BLaER1 treated with 17β-estradiol and CSF1 and Interleukin-3, amounts not matched to agents 10 nM and 100 nM (cell line): ENCODE results near the gene NAA60.
"Not testable (repeated sequence)": the region's sequence is repeated elsewhere in the genome, so short reads cannot be mapped to it uniquely, and the experiment has no call there.

Source experiments
- H3K27ac ChIP-seq, 11 experiments: shearing (Covaris generic); formaldehyde crosslinking; 2 replicates each; pipeline ENCODE4 v1.8.1; 2022
- H3K27me3 ChIP-seq, 11 experiments: shearing (Covaris generic); formaldehyde crosslinking; 2 replicates each; pipeline ENCODE4 v1.8.1; 2022
- H3K36me3 ChIP-seq, 11 experiments: shearing (Covaris generic); formaldehyde crosslinking; 2 replicates each; pipeline ENCODE4 v1.8.1; 2022
- H3K4me1 ChIP-seq, 10 experiments: shearing (Covaris generic); formaldehyde crosslinking; 2 replicates each; pipeline ENCODE4 v1.8.1; 2022
- H3K4me2 ChIP-seq, 11 experiments: shearing (Covaris generic); formaldehyde crosslinking; 2 replicates each; pipeline ENCODE4 v1.8.1; 2022
- H3K4me3 ChIP-seq, 10 experiments: shearing (Covaris generic); formaldehyde crosslinking; 2 replicates each; pipeline ENCODE4 v1.8.1; 2022
- H3K9ac ChIP-seq, 11 experiments: shearing (Covaris generic); formaldehyde crosslinking; 2 replicates each; pipeline ENCODE4 v1.8.1; 2022
- H3K9me3 ChIP-seq, 11 experiments: shearing (Covaris generic); formaldehyde crosslinking; replicated peaks in 1 of 11; 2 replicates each; pipeline ENCODE4 v1.8.1; 2022
- H4K20me1 ChIP-seq, 11 experiments: shearing (Covaris generic); formaldehyde crosslinking; 2 replicates each; pipeline ENCODE4 v1.8.1; 2022
- Cebpa-rat ChIP-seq, 11 experiments: shearing (Covaris generic); IDR thresholded peaks; 2 replicates each; pipeline ENCODE4 v1.8.1; 2022

Gene NAA60

GRCh38 chr16:3519581-3519980 lies 76.1 kb downstream of the NAA60 start:
- H3K4me3 ChIP-seq, result no peak overlapping the region
- H3K9ac ChIP-seq, result no peak overlapping the region
- peaks cover 60 to 98% (median 80%) of the 10 kb centered on the region in 11 experiments for H3K36me3 ChIP-seq
- no peak for TF ChIP-seq Cebpa-rat (IDR thresholded peaks at IDR 0.05)
- H4K20me1 ChIP-seq, result no peaks in the 10 kb centered on the region
- H3K4me2 ChIP-seq, result no peak overlapping the region
- no peaks in the 10 kb centered on the region for H3K4me1 ChIP-seq
- H3K9me3 ChIP-seq, result no peaks in the 10 kb centered on the region
- no peak overlapping the region for H3K27ac ChIP-seq
- H3K27me3 ChIP-seq, result no peaks in the 10 kb centered on the region

GRCh38 chr16:3520413-3520812 lies 76.9 kb downstream of the NAA60 start:
- Histone ChIP-seq H4K20me1 (no peaks in the 10 kb centered on the region; a peak in 1 of 22 replicates), H3K9me3 (no peaks in the 10 kb centered on the region), H3K4me3 (no peak overlapping the region), H3K27me3 (no peaks in the 10 kb centered on the region), H3K4me1 (no peaks in the 10 kb centered on the region), H3K36me3 (peaks cover 56 to 98% (median 80%) of the 10 kb centered on the region in 11 experiments), H3K27ac (no peak overlapping the region), H3K4me2 (no peak overlapping the region), H3K9ac (no peak overlapping the region)
- no peak for TF ChIP-seq Cebpa-rat (IDR thresholded peaks at IDR 0.05)

GRCh38 chr16:3520841-3521240 lies 77.4 kb downstream of the NAA60 start:
- no peak overlapping the region for H3K4me3 ChIP-seq
- peaks cover 54 to 96% (median 78%) of the 10 kb centered on the region in 11 experiments for H3K36me3 ChIP-seq
- no peaks in the 10 kb centered on the region for H3K27me3 ChIP-seq
- TF ChIP-seq Cebpa-rat (IDR thresholded peaks at IDR 0.05), result no peak
- H3K9ac ChIP-seq, result no peak overlapping the region
- no peaks in the 10 kb centered on the region; a peak in 1 of 22 replicates for H4K20me1 ChIP-seq
- H3K4me2 ChIP-seq, result no peak overlapping the region
- no peak overlapping the region for H3K27ac ChIP-seq
- peaks cover under 1 to 2% (median 2%) of the 10 kb centered on the region in 10 experiments; a peak in 9 of 20 replicates for H3K4me1 ChIP-seq
- no peaks in the 10 kb centered on the region for H3K9me3 ChIP-seq

DNA sequence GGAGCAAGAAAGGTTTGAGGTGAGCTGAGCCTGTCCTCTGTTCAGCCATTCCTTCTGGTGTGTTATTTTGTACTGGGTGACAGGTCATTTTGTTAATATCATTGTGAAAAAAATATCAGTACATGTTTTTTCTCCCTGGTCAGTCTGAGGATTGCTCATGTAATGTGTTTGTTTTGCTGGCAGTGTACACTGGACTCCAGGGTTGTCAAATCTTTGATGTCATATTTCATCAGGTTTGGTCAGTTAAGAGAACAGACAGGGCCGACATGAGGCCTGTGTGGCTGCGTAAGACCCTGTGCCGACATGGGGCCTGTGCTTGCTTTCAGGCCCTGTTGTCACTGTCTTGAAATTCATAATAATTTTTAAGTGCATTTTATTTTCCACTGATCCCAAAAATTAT lies 79.8 kb downstream of the NAA60 start:
- no peaks in the 10 kb centered on the region for H3K27me3 ChIP-seq
- H3K9me3 ChIP-seq, result no peaks in the 10 kb centered on the region
- TF ChIP-seq Cebpa-rat (IDR thresholded peaks at IDR 0.05), result no peak
- H3K9ac ChIP-seq, result no peak overlapping the region
- H3K4me2 ChIP-seq, result no peak overlapping the region
- no peak overlapping the region for H3K27ac ChIP-seq
- H3K36me3 ChIP-seq, result peaks cover 36 to 84% (median 57%) of the 10 kb centered on the region in 11 experiments
- peaks cover 0 to 6% (median 0%) of the 10 kb centered on the region in 11 experiments; a peak in 4 of 22 replicates for H4K20me1 ChIP-seq
- H3K4me3 ChIP-seq, result no peak overlapping the region
- H3K4me1 ChIP-seq, result peaks cover 5 to 12% (median 9%) of the 10 kb centered on the region in 10 experiments; a peak in 13 of 20 replicates

DNA sequence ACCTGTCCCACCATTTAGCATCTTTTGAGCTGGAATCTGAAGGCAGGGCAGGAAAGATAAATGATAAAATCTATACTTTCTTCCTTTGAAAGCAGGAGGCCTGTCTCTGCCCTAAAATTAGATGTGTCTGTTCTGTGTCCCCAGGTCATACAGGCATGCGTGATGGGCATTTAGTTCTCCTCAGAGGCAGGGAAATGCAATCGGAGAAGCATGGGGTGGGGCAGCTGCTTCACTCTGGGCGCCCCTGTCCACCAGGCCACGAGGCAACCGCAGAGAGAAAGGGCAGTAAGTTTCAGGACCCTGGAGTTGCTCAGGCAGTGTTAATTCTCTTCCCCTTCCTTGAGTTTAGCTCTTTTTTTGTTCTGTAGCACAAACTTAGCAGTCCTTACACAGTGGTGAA lies 82.5 kb downstream of the NAA60 start:
- H3K4me2 ChIP-seq, result peak overlapping the region in 4 of 11 experiments; percentile 1 to 24 (median 18); a peak in 4 of 22 replicates
- no peaks in the 10 kb centered on the region for H3K27me3 ChIP-seq
- H3K4me3 ChIP-seq, result no peak overlapping the region
- no peaks in the 10 kb centered on the region for H3K9me3 ChIP-seq
- H3K27ac ChIP-seq, result peak overlapping the region in 2 of 11 experiments; percentile 22 to 25; a peak in 1 of 22 replicates
- H3K4me1 ChIP-seq, result peaks cover 5 to 12% (median 9%) of the 10 kb centered on the region in 10 experiments; a peak in 13 of 20 replicates
- H3K9ac ChIP-seq, result peak overlapping the region in 9 of 11 experiments; percentile 7 to 54 (median 29); a peak in 10 of 22 replicates
- H4K20me1 ChIP-seq, result peaks cover 0 to 6% (median 0%) of the 10 kb centered on the region in 11 experiments; a peak in 4 of 22 replicates
- H3K36me3 ChIP-seq, result peaks cover 32 to 75% (median 49%) of the 10 kb centered on the region in 11 experiments
- TF ChIP-seq Cebpa-rat (IDR thresholded peaks at IDR 0.05), result no peak

DNA sequence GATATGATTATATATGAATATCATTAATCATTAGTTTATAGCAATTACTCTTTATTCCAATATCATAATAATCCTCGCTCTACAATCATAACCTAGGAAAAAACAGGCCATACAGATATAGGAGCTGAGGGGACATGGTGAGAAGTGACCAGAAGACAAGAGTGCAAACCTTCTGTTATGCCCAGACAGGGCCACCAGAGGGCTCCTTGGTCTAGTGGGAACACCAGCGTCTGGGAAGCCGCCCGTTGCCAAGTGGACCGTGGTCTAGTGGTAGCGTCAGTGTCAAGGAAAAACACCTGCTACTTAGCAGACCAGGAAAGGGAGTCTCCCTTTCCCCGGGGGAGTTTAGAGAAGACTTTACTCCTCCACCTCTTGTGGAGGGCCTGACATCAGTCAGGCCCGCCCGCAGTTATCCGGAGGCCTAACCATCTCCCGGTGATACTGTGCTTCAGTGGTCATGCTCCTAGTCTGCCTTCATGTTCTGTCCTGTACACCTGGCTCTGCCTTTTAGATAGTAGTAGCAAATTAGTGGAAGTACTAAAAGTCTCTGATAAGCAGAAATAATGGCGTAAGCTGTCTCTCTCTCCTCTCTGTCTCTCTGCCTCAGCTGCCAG lies 83.8 kb downstream of the NAA60 start:
- not testable (repeated sequence) for H3K4me3 ChIP-seq, H4K20me1 ChIP-seq, H3K27me3 ChIP-seq, H3K9me3 ChIP-seq, H3K9ac ChIP-seq, H3K27ac ChIP-seq
- Histone ChIP-seq H3K36me3 (peaks cover 35 to 78% (median 50%) of the 10 kb centered on the region in 11 experiments), H3K4me1 (peaks cover 5 to 12% (median 9%) of the 10 kb centered on the region in 10 experiments; a peak in 13 of 20 replicates), H3K4me2 (peak overlapping the region in 2 of 11 experiments; percentile 13 to 23; a peak in 1 of 22 replicates)

DNA sequence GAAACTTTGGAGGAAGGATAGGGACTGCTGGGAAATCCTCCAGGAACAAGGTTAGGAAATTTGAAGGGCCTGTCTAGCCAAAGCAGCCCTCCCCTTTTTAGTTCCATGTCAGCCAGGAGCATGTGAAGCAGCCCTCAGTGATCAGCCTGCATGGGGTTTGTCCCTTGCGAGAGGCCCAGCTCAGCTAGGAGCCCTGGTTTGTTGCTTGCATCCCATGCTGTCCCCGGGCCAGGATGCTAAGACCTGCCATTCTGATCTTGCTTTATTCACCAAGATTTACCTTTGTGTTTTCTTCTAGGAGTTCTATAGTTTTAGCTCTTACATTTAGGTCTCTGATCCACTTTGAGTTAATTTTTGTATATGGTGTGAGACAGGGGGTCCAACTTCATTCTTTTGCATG lies 84.9 kb downstream of the NAA60 start:
- peaks cover 5 to 12% (median 9%) of the 10 kb centered on the region in 10 experiments; a peak in 13 of 20 replicates for H3K4me1 ChIP-seq
- no peak overlapping the region for H3K4me2 ChIP-seq
- no peak overlapping the region for H3K27ac ChIP-seq
- peaks cover 37 to 78% (median 54%) of the 10 kb centered on the region in 11 experiments for H3K36me3 ChIP-seq
- H3K4me3 ChIP-seq, result no peak overlapping the region
- H4K20me1 ChIP-seq, result peaks cover 0 to 9% (median 0%) of the 10 kb centered on the region in 11 experiments; a peak in 4 of 22 replicates
- no peaks in the 10 kb centered on the region for H3K27me3 ChIP-seq
- no peak for TF ChIP-seq Cebpa-rat (IDR thresholded peaks at IDR 0.05)
- no peaks in the 10 kb centered on the region for H3K9me3 ChIP-seq
- no peak overlapping the region for H3K9ac ChIP-seq

DNA sequence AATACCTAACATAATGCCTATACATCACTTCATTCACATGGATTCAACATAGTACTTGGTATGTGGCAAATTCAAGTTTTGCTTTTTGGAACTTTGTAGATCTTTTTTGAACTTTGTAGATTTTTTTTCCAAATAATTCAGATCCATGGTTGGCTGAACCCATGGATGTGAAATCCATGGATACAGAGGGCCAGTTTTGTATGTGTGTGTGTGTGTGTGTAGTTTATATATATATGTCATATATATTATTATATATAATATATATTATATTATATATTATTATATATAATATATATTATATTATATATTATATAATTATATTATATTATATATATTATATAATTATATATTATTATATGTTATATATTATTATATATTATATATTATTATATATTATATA lies 85.7 kb downstream of the NAA60 start:
- Histone ChIP-seq H3K27me3 (no peaks in the 10 kb centered on the region), H3K4me1 (peaks cover 5 to 12% (median 9%) of the 10 kb centered on the region in 10 experiments; a peak in 13 of 20 replicates), H3K9me3 (no peaks in the 10 kb centered on the region), H3K4me2 (no peak overlapping the region), H3K4me3 (no peak overlapping the region), H3K27ac (no peak overlapping the region), H3K36me3 (peaks cover 29 to 78% (median 51%) of the 10 kb centered on the region in 11 experiments), H3K9ac (no peak overlapping the region), H4K20me1 (peaks cover 0 to 17% (median 0%) of the 10 kb centered on the region in 11 experiments; a peak in 4 of 22 replicates)
- TF ChIP-seq Cebpa-rat (IDR thresholded peaks at IDR 0.05), result no peak

GRCh38 chr16:3530371-3530914 lies 87.0 kb downstream of the NAA60 start:
- H3K27ac ChIP-seq, result no peak overlapping the region

More at GRCh38 chr16:3530371-3530914, 87.0 kb downstream of the NAA60 start:
- peaks cover 5 to 12% (median 9%) of the 10 kb centered on the region in 10 experiments; a peak in 13 of 20 replicates for H3K4me1 ChIP-seq
- H3K27me3 ChIP-seq, result no peaks in the 10 kb centered on the region
- H3K9ac ChIP-seq, result no peak overlapping the region
- no peaks in the 10 kb centered on the region for H3K9me3 ChIP-seq
- H3K36me3 ChIP-seq, result peaks cover 29 to 73% (median 44%) of the 10 kb centered on the region in 11 experiments
- no peak overlapping the region for H3K4me3 ChIP-seq
- H4K20me1 ChIP-seq, result peaks cover 0 to 28% (median 0%) of the 10 kb centered on the region in 11 experiments; a peak in 6 of 22 replicates
- H3K4me2 ChIP-seq, result no peak overlapping the region
- no peak for TF ChIP-seq Cebpa-rat (IDR thresholded peaks at IDR 0.05)
